Fibroblast of lung (primary cell): Measurements from ENCODE around the gene CAPS. TPM values are rescaled to one million over a fixed set of nuclear protein-coding genes. Genes with fewer than 3 reads are reported as not detected.

Experiments used
- DNase-seq, 2 donors: peaks; one replicate each; pipeline versions ENCODE4 v3.0.0 to v3.0.0-alpha.2; 2010; ENCODE audit warnings: low read depth in 2 of 2
- H2AFZ ChIP-seq: 2 replicates; pipeline ENCODE4 v1.5.1; 2012; ENCODE audit warnings: low read length, control low read depth, inconsistent platforms
- H3K27ac ChIP-seq: 2 replicates; pipeline ENCODE4 v1.5.1; 2011; ENCODE audit warnings: low read length, control low read depth; ENCODE audit not compliant: insufficient read depth
- H3K27me3 ChIP-seq: 2 replicates; pipeline ENCODE4 v1.5.1; 2011; ENCODE audit warnings: mild to moderate bottlenecking, low read length; ENCODE audit not compliant: control insufficient read depth, insufficient read depth
- H3K36me3 ChIP-seq: 2 replicates; pipeline ENCODE4 v1.5.1; 2011; ENCODE audit warnings: low read length; ENCODE audit not compliant: control insufficient read depth, insufficient read depth
- H3K4me1 ChIP-seq: 2 replicates; pipeline ENCODE4 v1.5.1; 2011; ENCODE audit warnings: low read length; ENCODE audit not compliant: control insufficient read depth, insufficient read depth; ENCODE audit errors: extremely low read depth
- H3K4me2 ChIP-seq: 2 replicates; pipeline ENCODE4 v1.5.1; 2011; ENCODE audit warnings: low read length, control low read depth; ENCODE audit not compliant: insufficient read depth; ENCODE audit errors: extremely low read depth
- H3K4me3 ChIP-seq, 4 experiments: fragments of 200-600 bp in 1 of 4; sonication (generic) in 1 of 4; replicated peaks in 1 of 4; 2 replicates each; pipeline ENCODE4 v1.5.1; 2011 to 2016; ENCODE audit warnings: low read length in 4 of 4, low read depth in 3 of 4, mild to moderate bottlenecking in 3 of 4, control low read depth in 2 of 4, inconsistent platforms in 1 of 4, mixed read lengths in 1 of 4; ENCODE audit not compliant: insufficient read depth in 1 of 4; ENCODE audit errors: control extremely low read depth in 1 of 4
- H3K79me2 ChIP-seq: 2 replicates; pipeline ENCODE4 v1.5.1; 2012; ENCODE audit warnings: mild to moderate bottlenecking, low read length, inconsistent platforms; ENCODE audit not compliant: control insufficient read depth, insufficient read depth
- H3K9ac ChIP-seq: 2 replicates; pipeline ENCODE4 v1.5.1; 2011; ENCODE audit warnings: mild to moderate bottlenecking, low read length, control low read depth; ENCODE audit not compliant: insufficient read depth
- H3K9me3 ChIP-seq: 2 replicates; pipeline ENCODE4 v1.5.1; 2012; ENCODE audit warnings: low read depth, low read length; ENCODE audit not compliant: control insufficient read depth, insufficient read depth
- H4K20me1 ChIP-seq: 2 replicates; pipeline ENCODE4 v1.5.1; 2011; ENCODE audit warnings: low read length; ENCODE audit not compliant: control insufficient read depth, insufficient read depth; ENCODE audit errors: extremely low read depth
- CTCF ChIP-seq, 2 donors: IDR thresholded peaks in 1 of 2; conservative IDR thresholded peaks in 1 of 2; 1 replicate in 1 of 2; 2 replicates in 1 of 2; pipeline ENCODE4 v1.5.1; 2011 to 2012; ENCODE audit warnings: low read length in 2 of 2, control low read depth in 1 of 2, inconsistent platforms in 1 of 2, low read depth in 1 of 2, mild to moderate bottlenecking in 1 of 2
- EZH2 ChIP-seq: IDR thresholded peaks from 2 replicates; pipeline ENCODE4 v1.5.1; 2012; ENCODE audit warnings: low read length, control low read depth, mild to moderate bottlenecking; ENCODE audit errors: missing control alignments
- polyA plus RNA-seq, 2 donors: library from polyadenylated mRNA; depleted of rRNA in 1 of 2; stranded (reverse) in 1 of 2; unstranded in 1 of 2; fragments of >200 nt; gene quantifications; 2 replicates each; pipeline ENCODE4 v1.2.1, GENCODE V29; 2011 to 2012; ENCODE audit warnings: missing spikeins in 1 of 2
- total RNA-seq: library from RNA; depleted of rRNA; stranded (reverse); fragments of >200 nt; gene quantifications from 2 replicates; pipeline ENCODE4 v1.2.1, GENCODE V29; 2014

CAPS gene
- total and polyA plus RNA-seq, 2 donors (not counting 1 experiment from before 2014, with no cell fraction given): 1.6 to 7.3 TPM

DNA sequence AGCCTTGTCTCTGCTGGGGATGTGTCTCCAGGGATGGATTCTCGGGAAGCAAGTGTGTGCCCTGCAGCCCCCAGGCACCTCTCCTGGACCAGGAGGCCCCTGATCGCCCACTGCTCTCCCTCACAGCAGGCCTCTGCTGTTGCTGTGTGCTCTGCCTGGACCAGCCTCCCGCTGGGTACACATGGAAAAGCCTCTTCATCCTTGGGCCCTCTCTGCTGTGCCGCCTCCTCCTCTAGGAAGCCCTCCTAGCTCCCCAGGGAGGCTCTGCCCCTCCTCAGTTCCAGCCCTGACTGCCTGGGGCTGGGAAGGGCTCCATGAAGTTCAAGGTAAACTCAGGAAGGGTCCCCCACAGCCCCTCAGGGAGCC lies 22.5 kb upstream of the CAPS start:
- Histone ChIP-seq H3K4me3 (no peak overlapping the region), H3K9me3 (no peaks in the 10 kb centered on the region), H3K27me3 (no peaks in the 10 kb centered on the region), H3K4me2 (no peak overlapping the region), H3K79me2 (no peaks in the 10 kb centered on the region), H2AFZ (no peak overlapping the region), H4K20me1 (no peaks in the 10 kb centered on the region), H3K4me1 (peaks cover 6% of the 10 kb centered on the region), H3K27ac (no peak overlapping the region), H3K36me3 (peaks cover 10% of the 10 kb centered on the region), H3K9ac (no peak overlapping the region)
- no peak for DNase-seq
- TF ChIP-seq EZH2 (no peak), CTCF (conservative IDR thresholded peaks at IDR 0.05 in 1 of 2, IDR thresholded peaks at IDR 0.05 in 1 of 2; ENCODE audit: low read depth in 1 of 2, low read length in 2 of 2) (no peak)

GRCh38 chr19:5891938-5892771 lies 21.9 kb upstream of the CAPS start:
- TF ChIP-seq CTCF (conservative IDR thresholded peaks at IDR 0.05 in 1 of 2, IDR thresholded peaks at IDR 0.05 in 1 of 2; ENCODE audit: low read depth in 1 of 2, low read length in 2 of 2) (peak; percentile 65 to 81), EZH2 (no peak)
- H4K20me1 ChIP-seq: no peaks in the 10 kb centered on the region
- H3K79me2 ChIP-seq: no peaks in the 10 kb centered on the region
- H3K9ac ChIP-seq: no peak overlapping the region
- peaks cover 6% of the 10 kb centered on the region for H3K4me1 ChIP-seq
- H3K27me3 ChIP-seq: no peaks in the 10 kb centered on the region
- H3K9me3 ChIP-seq: no peaks in the 10 kb centered on the region
- H3K27ac ChIP-seq: no peak overlapping the region
- peaks cover 13% of the 10 kb centered on the region for H3K36me3 ChIP-seq
- DNase-seq: peak; percentile 39 to 41
- H3K4me2 ChIP-seq: no peak overlapping the region
- no peak overlapping the region for H3K4me3 ChIP-seq
- H2AFZ ChIP-seq: no peak overlapping the region

DNA sequence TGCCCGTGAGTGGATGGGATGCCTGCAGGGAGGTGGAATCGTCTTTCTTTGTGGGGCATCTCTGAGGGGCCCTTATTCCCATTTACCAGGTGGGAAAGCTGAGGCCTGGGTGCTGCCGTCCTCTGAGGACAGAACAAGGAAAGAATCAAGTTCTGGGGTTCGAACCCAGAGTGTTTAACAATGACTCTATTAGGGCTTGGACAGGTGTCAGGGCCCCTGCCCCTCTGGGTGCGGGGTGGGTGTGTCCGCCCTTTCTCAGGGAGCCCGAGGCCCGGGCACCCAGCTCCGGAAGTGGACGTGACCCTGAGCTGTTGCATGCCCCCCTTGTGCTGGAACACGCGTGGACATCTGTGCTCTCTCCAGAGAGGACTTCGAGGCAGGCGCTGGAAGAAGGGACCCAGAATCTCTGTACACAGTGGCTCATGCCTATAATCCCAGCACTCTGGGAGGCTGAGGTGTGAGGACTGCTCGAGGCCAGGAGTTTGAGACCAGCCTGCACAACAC lies 21.2 kb upstream of the CAPS start:
- no peaks in the 10 kb centered on the region for H3K79me2 ChIP-seq
- no peak overlapping the region for H3K9ac ChIP-seq
- H3K27ac ChIP-seq: no peak overlapping the region
- no peaks in the 10 kb centered on the region for H3K27me3 ChIP-seq
- no peak overlapping the region for H3K4me3 ChIP-seq
- no peaks in the 10 kb centered on the region for H3K9me3 ChIP-seq
- no peaks in the 10 kb centered on the region for H4K20me1 ChIP-seq
- H3K4me1 ChIP-seq: peaks cover 6% of the 10 kb centered on the region
- peaks cover 13% of the 10 kb centered on the region for H3K36me3 ChIP-seq
- TF ChIP-seq EZH2: no peak
- TF ChIP-seq CTCF (conservative IDR thresholded peaks at IDR 0.05 in 1 of 2, IDR thresholded peaks at IDR 0.05 in 1 of 2; ENCODE audit: low read depth in 1 of 2, low read length in 2 of 2): no peak
- no peak for DNase-seq
- no peak overlapping the region for H3K4me2 ChIP-seq
- no peak overlapping the region for H2AFZ ChIP-seq
